HK-2 (cell line): ENCODE data around the gene RFX7.

ENCODE experiments used
- DNase-seq: peaks from one replicate; pipeline ENCODE4 v3.0.0-alpha.2; 2018; ENCODE audit not compliant: unreplicated experiment

Gene RFX7

GRCh38 chr15:56045068-56045748, 198.5 kb downstream of the RFX7 start:
- DNase-seq: no peak

DNA sequence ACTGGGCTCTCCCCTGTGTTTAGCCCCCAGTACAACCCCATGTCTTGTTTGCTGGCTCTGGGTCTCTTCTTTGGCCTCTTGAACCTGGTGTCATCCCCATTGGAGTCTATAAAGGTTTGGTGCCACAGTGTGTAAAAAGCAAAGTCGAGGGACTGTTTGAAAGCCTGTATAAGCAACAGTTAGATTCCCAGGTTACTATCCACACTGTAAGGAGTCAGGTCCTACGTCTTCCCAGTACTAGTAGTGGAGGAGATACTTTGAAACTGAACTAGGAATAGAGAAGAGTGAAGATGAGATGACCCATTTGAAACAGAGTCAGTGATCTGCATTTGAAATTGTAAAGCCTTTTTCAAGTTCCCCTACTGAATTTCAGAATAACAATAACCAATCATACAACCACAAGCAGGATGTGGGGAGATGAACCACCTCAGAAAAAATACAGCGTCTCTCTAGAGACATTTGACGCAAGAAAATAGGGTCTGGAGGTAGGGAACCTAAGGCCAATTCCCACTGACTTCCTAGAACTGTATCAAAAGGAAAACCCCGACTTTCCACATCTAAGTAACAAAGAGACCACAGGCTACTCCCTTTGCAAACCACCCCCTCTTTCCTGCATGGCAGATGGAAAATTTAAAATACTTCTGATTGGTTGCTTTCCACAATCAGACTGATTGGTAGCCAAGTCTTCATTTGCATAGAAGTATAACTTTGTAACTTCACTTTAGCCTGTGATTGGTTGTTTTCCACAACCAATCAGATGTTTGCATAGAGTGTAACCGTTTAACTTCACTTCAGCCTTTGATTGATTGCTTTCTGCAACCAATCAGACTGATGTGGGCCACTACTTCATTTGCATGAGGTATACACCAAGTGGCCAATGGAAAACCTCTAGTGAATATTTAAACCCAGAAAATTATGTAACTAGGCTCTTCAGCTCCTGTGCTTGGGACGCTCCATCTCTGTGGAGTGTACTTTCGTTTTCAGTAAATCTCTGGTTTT, 200.4 kb downstream of the RFX7 start:
- no peak for DNase-seq

GRCh38 chr15:56042498-56042897, 201.2 kb downstream of the RFX7 start:
- no peak for DNase-seq

- DNase-seq: no peak
These were observed 201.6 kb downstream of the RFX7 start for GRCh38 chr15:56042031-56042430.

DNA sequence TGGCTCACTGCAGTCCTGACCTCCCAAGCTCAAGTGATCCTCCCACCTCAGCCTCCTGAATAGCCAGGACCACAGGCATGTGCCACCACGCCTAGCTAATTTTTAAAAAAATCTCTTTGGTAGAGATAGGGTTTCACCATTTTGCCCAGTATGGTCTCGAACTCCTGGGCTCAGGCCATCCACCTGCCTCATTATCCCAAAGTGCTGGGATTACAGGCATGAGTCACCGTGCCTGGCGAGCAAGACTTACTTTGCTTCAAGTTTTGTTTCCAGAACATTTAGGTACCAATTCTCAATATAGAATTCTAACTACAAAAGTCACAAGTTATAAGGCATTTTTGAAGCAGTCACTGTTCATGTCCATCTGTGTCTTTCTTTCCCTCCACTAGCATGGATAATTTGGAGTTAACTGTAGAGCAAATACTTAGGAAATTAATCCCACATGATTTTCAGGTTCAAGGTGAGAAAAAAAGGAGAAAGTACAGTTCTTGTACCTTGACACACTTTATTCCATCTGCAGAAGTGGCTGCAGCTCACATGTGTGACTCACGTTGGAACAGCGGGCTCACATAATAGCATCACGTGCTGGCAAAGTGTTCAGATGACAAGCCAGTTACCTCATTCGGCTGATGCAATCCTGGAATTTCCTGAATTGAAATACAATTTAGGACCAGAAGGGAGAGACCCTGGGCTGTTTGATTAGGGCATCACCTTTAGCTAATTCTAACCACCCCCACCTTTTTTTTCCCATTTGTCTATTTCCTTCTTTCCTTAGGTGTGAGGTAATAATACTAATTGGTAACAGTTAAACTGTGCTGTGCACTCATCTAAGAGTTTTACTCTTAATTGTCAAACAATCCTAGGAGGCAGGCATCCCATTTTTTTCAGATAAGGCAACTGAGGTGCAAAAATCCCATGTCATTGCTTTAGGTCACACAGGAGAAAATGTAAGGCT, 203.3 kb downstream of the RFX7 start:
- DNase-seq: peak; percentile 61

DNA sequence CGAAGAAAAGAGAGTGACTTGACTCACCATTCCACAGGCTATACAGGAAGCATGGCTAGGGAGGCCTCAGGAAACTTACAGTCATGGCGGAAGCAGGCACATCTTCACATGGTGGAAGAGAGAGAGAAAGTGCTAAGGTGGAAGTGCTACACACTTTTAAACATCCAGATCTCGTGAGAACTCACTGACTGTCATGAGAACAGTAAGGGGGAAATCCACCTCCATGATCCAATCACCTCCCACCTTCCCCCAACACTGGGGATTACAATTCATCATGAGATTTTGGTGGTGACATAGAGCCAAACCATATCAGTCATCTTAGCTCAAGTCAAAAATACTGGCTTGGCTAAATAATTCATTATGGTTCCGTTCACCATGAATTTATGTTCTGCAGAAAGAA, 205.0 kb downstream of the RFX7 start:
- no peak for DNase-seq

GRCh38 chr15:56038015-56038414, 205.7 kb downstream of the RFX7 start:
- no peak for DNase-seq
